PC-3 (cell line): Measurements from ENCODE around the gene CHKA.

Experiments used
- CTCF ChIP-seq: fragments of 300-600 bp; sonication (generic); conservative IDR thresholded peaks from 2 replicates; pipeline ENCODE4 v1.5.1; 2017; ENCODE audit warnings: antibody characterized with exemption, low read depth, mild to moderate bottlenecking, low read length
- EZH2 ChIP-seq: fragments of 300-600 bp; sonication (generic); IDR thresholded peaks from one replicate; pipeline ENCODE4 v1.6.1; 2017; ENCODE audit warnings: antibody characterized with exemption, mild to moderate bottlenecking, low read length; ENCODE audit not compliant: unreplicated experiment
- EZH2phosphoT487 ChIP-seq: fragments of 300-600 bp; sonication (generic); IDR thresholded peaks from 2 replicates; pipeline ENCODE4 v1.6.1; 2018; ENCODE audit warnings: mild to moderate bottlenecking, antibody characterized with exemption, low read length, borderline replicate concordance

GRCh38 chr11:68008381-68009337 is 112.5 kb downstream of the CHKA start:
- TF ChIP-seq CTCF (no peak), EZH2phosphoT487 (no peak), EZH2 (no peak)
